Heart left ventricle (tissue), 16 donors: ENCODE results near the gene EIF4A3. TPM values are rescaled to one million over a fixed set of nuclear protein-coding genes. Genes with fewer than 3 reads are reported as not detected.

Source experiments
- ATAC-seq, 4 donors: fragments of 200-7000 bp; cut with Tn5 transposase; one replicate each; pipeline ENCODE4 v1.9.1; 2020 to 2022; ENCODE audit warnings: moderate library complexity in 4 of 4, mild to moderate bottlenecking in 3 of 4, moderate number of reproducible peaks in 1 of 4
- DNase-seq, 5 donors: peaks; one replicate each; pipeline ENCODE4 v3.0.0-alpha.2; 2020
- H3K27ac ChIP-seq, 12 donors: fragments of 200-600 bp; sonication (generic) in 4 of 12; one replicate each; pipeline versions ENCODE4 v1.5.0 to v1.8.0; 2016 to 2022; ENCODE audit warnings: mild to moderate bottlenecking in 2 of 12
- H3K27me3 ChIP-seq, 9 donors: fragments of 200-600 bp; sonication (generic) in 2 of 9; one replicate each; pipeline versions ENCODE4 v1.5.1 to v1.8.0; 2016 to 2022; ENCODE audit warnings: mild to moderate bottlenecking in 3 of 9
- H3K36me3 ChIP-seq, 9 donors: fragments of 200-600 bp; sonication (generic) in 2 of 9; one replicate each; pipeline versions ENCODE4 v1.5.0 to v1.8.0; 2018 to 2022; ENCODE audit warnings: mild to moderate bottlenecking in 2 of 9
- H3K4me1 ChIP-seq, 12 donors: fragments of 200-600 bp; sonication (generic) in 4 of 12; one replicate each; pipeline versions ENCODE4 v1.5.0 to v1.8.0; 2016 to 2022; ENCODE audit warnings: mild to moderate bottlenecking in 3 of 12
- H3K4me3 ChIP-seq, 12 donors: fragments of 200-600 bp; sonication (generic) in 4 of 12; one replicate each; pipeline versions ENCODE4 v1.5.0 to v1.8.0; 2017 to 2022; ENCODE audit warnings: mild to moderate bottlenecking in 9 of 12, moderate library complexity in 4 of 12
- H3K9me3 ChIP-seq, 12 donors: fragments of 200-600 bp; sonication (generic) in 4 of 12; one replicate each; pipeline versions ENCODE4 v1.5.0 to v1.8.0; 2016 to 2022; ENCODE audit warnings: mild to moderate bottlenecking in 1 of 12
- CTCF ChIP-seq, 12 donors: fragments of 200-600 bp; sonication (generic) in 4 of 12; IDR thresholded peaks; one replicate each; pipeline versions ENCODE4 v1.5.0 to v1.8.0; 2018 to 2022; ENCODE audit warnings: antibody characterized with exemption in 12 of 12, mild to moderate bottlenecking in 5 of 12
- POLR2A ChIP-seq, 2 donors: fragments of 450-650 bp; IDR thresholded peaks; one replicate each; pipeline ENCODE4 v1.6.1; 2017; ENCODE audit warnings: antibody characterized with exemption in 2 of 2, mild to moderate bottlenecking in 2 of 2, moderate library complexity in 2 of 2
- WGBS, 4 donors: extraction: QIAGEN DNeasy Blood & Tissue Kit in 2 of 4; methylation state at CpG; one replicate each; pipeline versions ENCODE4 v1.1.5 to v1.1.7; 2013 to 2018; 5-methylcytosine and 5-hydroxymethylcytosine counted together
- intact Hi-C, 10 donors: fragments of 100-400 bp; cut with DNase I; formaldehyde crosslinking; loops; one replicate each; pipeline versions ENCODE4 v1.11.1 to v1.14.2; 2022
- polyA plus RNA-seq, 2 donors: library from polyadenylated mRNA; stranded (reverse); fragments of 200-250 nt; gene quantifications; one replicate each; pipeline ENCODE4 v1.2.3, GENCODE V29; 2013
- total RNA-seq, 9 donors: library from RNA; depleted of rRNA in 2 of 9; stranded (reverse); fragments of >200 nt in 2 of 9; fragmentation: NEBNext Ultra II Directional in 3 of 9; extraction: Animal tissue kit (Norgen Biotek cat#: 25700) in 3 of 9; gene quantifications; one replicate each; pipeline versions ENCODE4 v1.1.0 to v1.2.4, GENCODE V29; 2016 to 2023
- donor health status: ischemic (EF 13 %, LVEDD 7.1; RV severe dilation, severe dysfunction).
- donor health status: healthy with polysubstance abuse.
- donor health status: DM: no; HTN: yes; CAD: no.
- donor health status: DM: no; HTN: no; CAD: no.
- donor health status: ischemic (EF 25% LVEDD 6.9; RV normal size, moderate dysfunction).
- donor health status: ischemic (EF 25% LVEDD 5.7; RV mildly dilated, moderate dysfunction).
- donor health status: healthy.
- donor health status: DM: yes; HTN: yes; CAD: no.
- donor health status: ischemic (EF 35%, LVEDD 5.7; RV mildly dilated, moderate dysfunction).
- donor health status: nonischemic (EF 11% LVEDD 7.7; RV severe dilation, severe dysfunction).
- donor health status: DM: yes; HTN: yes; CAD: no.
- donor health status: PGD.
- donor health status: ischemic (EF 29% LVEDD 5.4; RV normal size, mild dysfunction).
- donor health status: nonischemic (EF 23%, LVEDD 6.1; RV moderate dilation, normal function).

EIF4A3 gene
- total and polyA plus RNA-seq, 11 donors, result 17.8 to 57.5 (median 31.6) TPM

GRCh38 chr17:80132906-80133625, 13.9 kb downstream of the EIF4A3 start:
- no peaks in the 10 kb centered on the region for H3K9me3 ChIP-seq
- H3K36me3 ChIP-seq, result peaks cover 6 to 55% (median 50%) of the 10 kb centered on the region in 9 donors
- intact Hi-C loops, result no loop called here
- TF ChIP-seq CTCF (IDR thresholded peaks at IDR 0.05) (no peak), POLR2A (IDR thresholded peaks at IDR 0.05) (no peak)
- no peaks in the 10 kb centered on the region for H3K4me1 ChIP-seq
- DNase-seq (no peak), ATAC-seq (no peak)
- no peak overlapping the region for H3K27ac ChIP-seq
- no peak overlapping the region for H3K4me3 ChIP-seq
- no peaks in the 10 kb centered on the region for H3K27me3 ChIP-seq
- 83 to 93% (median 88%) methylated on average over 5 of the region's 5 CpGs for WGBS, 4 donors

- Histone ChIP-seq H3K4me1 (no peaks in the 10 kb centered on the region), H3K27ac (no peak overlapping the region), H3K27me3 (no peaks in the 10 kb centered on the region), H3K9me3 (no peaks in the 10 kb centered on the region), H3K36me3 (peaks cover 0 to 35% (median 29%) of the 10 kb centered on the region in 9 donors), H3K4me3 (no peak overlapping the region)
- intact Hi-C loops, result no loop called here
- ATAC-seq (no peak), DNase-seq (no peak)
- 89 to 96% (median 90%) methylated on average over 3 of the region's 3 CpGs for WGBS, 4 donors
- TF ChIP-seq POLR2A (IDR thresholded peaks at IDR 0.05) (no peak), CTCF (IDR thresholded peaks at IDR 0.05) (no peak)
These were observed 15.9 kb downstream of the EIF4A3 start for GRCh38 chr17:80130992-80131391.

GRCh38 chr17:80129006-80129565, 17.8 kb downstream of the EIF4A3 start:
- WGBS, 4 donors, result 40 to 48% (median 46%) methylated on average over 4 of the region's 4 CpGs

GRCh38 chr17:80126449-80126715, 20.5 kb downstream of the EIF4A3 start:
- H3K27me3 ChIP-seq, result no peaks in the 10 kb centered on the region
- ATAC-seq (no peak), DNase-seq (no peak)
- H3K9me3 ChIP-seq, result no peaks in the 10 kb centered on the region
- no peaks in the 10 kb centered on the region for H3K36me3 ChIP-seq
- WGBS, 4 donors, result 85 to 91% (median 90%) methylated on average over 3 of the region's 3 CpGs
- H3K27ac ChIP-seq, result no peak overlapping the region
- no peaks in the 10 kb centered on the region for H3K4me1 ChIP-seq
- TF ChIP-seq CTCF (IDR thresholded peaks at IDR 0.05) (no peak), POLR2A (IDR thresholded peaks at IDR 0.05) (no peak)
- intact Hi-C loops, result no loop called here
- H3K4me3 ChIP-seq, result no peak overlapping the region

More at GRCh38 chr17:80129006-80129565, 17.8 kb downstream of the EIF4A3 start:
- Histone ChIP-seq H3K9me3 (no peaks in the 10 kb centered on the region), H3K27ac (no peak overlapping the region), H3K36me3 (peaks cover 0 to 16% (median 10%) of the 10 kb centered on the region in 9 donors), H3K4me3 (no peak overlapping the region), H3K27me3 (no peaks in the 10 kb centered on the region), H3K4me1 (no peaks in the 10 kb centered on the region)
- no peak for ATAC-seq
- DNase-seq, result no peak
- no peak for TF ChIP-seq POLR2A (IDR thresholded peaks at IDR 0.05)
- TF ChIP-seq CTCF (IDR thresholded peaks at IDR 0.05), result no peak
- intact Hi-C loops, result no loop called here
